HG03520 (cell line): ENCODE measurements around the gene ITPRID2.
A peak's percentile ranks its signal among the peaks of the same experiment; 100 is the strongest.
"Not testable (repeated sequence)": the region's sequence is repeated elsewhere in the genome, so short reads cannot be mapped to it uniquely, and the experiment has no call there.

ENCODE experiments used
- ATAC-seq: cut with Tn5 transposase; IDR thresholded peaks from one replicate; pipeline ENCODE4 v1.9.1; 2021; ENCODE audit warnings: mild to moderate bottlenecking, moderate library complexity; ENCODE audit not compliant: unreplicated experiment

The ITPRID2 gene

GRCh38 chr2:181958726-181959125 lies 67.2 kb downstream of the ITPRID2 start:
- ATAC-seq = no peak

DNA sequence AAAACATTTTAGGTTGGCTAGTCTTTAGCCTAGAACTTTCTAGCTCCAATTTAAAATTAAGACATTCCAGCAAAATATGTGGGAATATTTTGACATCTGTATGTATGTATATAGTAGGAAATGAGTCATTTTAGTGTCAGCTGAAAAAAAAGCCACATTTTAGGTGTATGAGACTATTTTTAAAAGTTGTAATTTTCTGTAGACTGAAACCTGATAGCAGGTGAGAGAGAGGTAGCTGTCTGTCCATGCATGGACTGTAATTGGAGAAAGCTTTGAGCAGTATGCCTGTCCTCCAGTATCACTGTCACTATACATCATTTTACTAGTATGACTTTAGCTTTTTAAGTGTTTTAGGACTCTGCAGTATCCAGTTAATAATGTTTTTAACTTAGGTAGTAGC lies 68.0 kb downstream of the ITPRID2 start:
- no peak for ATAC-seq

DNA sequence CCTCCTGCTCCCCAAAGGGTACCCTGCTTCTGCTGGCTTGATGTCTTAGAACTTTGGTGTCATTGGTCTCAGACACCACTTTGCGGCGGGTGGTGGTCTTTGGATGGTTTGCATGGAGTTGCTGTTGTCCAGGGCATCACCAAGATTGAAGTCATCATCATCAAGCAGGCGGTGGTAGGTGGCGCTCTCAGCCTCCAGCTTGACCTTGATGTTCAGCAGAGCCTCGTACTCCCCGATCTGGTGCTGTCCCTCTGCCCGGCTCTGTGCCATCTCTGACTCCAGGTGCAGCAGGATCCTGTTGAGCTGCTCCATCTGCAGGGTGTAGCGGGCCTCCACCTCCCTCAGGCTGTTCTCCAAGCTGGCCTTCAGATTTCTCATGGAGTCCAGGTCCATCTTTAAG lies 69.6 kb downstream of the ITPRID2 start:
- ATAC-seq = not testable (repeated sequence)

DNA sequence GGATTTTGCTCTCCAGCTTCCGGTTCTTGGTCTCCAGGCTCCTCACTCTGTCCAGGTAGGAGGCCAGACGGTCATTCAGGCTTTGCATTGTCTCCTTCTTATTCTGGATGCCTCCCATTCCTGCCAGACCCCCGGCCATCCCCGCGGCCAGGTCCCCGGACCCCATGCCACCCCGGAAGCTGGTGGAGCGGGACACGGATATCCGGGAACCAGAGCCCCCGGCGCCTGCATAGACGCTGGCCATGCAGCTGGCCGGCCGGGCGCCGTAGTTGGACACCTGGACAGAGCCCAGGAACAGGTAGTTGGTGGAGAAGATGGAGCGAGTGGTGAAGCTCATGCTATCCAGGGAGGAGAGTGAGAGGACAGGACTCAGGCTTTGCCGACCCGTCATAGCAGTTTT lies 70.6 kb downstream of the ITPRID2 start:
- ATAC-seq = no peak

- ATAC-seq = no peak
Measured at GRCh38 chr2:181970160-181970794, 78.7 kb downstream of the ITPRID2 start.

GRCh38 chr2:181971032-181971431 lies 79.5 kb downstream of the ITPRID2 start:
- no peak for ATAC-seq

GRCh38 chr2:181972431-181973170 lies 81.1 kb downstream of the ITPRID2 start:
- ATAC-seq = no peak

DNA sequence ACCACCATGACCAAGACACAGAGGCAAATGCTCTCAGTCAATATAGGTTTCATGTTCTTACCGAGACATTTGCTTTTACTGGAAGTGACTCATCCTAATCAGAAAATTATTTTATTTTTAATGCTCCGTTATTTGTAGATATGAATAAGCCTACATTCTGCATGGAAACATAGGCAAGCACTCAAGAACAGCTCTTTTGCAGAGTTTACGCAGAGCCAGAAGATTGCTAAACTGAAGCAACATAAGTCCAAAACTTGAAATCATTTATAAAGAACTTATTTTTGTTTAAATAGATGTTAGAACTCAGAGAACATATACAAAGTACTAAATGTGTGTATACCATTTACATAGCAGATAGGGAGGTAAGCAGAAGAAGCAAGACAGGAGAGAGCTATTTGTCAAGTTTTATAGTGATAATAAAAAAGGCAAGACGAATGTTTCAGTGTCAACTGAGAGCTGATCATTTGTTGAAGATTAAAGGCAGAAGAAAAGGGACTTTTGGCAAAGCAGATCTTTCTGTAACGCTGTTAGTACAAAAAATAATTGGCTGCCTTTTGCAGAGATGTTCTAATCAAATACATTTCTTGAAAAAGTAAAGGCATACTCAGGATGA lies 81.7 kb downstream of the ITPRID2 start:
- ATAC-seq = no peak

GRCh38 chr2:181977661-181978350 lies 86.3 kb downstream of the ITPRID2 start:
- ATAC-seq = peak; percentile 45

- no peak for ATAC-seq
Measured at GRCh38 chr2:181978351-181979150, 87.0 kb downstream of the ITPRID2 start.
